ENCODE results near the gene MYO1D. TPM values are rescaled to one million over a fixed set of nuclear protein-coding genes. Genes with fewer than 3 reads are reported as not detected.
A peak's percentile ranks its signal among the peaks of the same experiment; 100 is the strongest.

Gene MYO1D
- polyA plus RNA-seq, 4 donors, result 62.9 to 80.1 (median 73.6) TPM

DNA sequence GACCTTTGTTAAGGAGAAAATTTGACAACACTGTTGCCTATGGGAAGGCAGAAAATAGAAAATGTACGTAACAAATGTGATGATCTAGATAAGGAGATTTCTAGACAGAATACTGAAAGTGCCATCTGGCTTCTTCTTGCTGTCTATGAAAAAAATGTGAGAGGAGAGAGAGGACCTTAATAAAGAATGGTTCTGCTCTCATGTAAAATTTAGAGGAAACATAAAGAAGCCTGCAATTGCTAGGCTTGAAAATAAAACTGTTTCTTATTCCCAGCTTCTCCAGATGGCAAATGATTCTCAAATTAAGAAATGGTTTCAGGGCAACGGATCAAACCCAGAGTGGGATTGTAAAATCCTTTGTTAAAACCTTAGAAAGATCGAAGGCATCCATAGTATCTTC lies 261.6 kb downstream of the MYO1D start:
- Histone ChIP-seq H3K4me3 (ENCODE audit: low read depth in 1 of 3, low read length in 3 of 3) (no peak overlapping the region), H3K27ac (ENCODE audit: low read depth in 1 of 3, low read length in 2 of 3) (no peak overlapping the region), H3K36me3 (ENCODE audit: control insufficient read depth in 3 of 3, insufficient read depth in 2 of 3, low read depth in 1 of 3, low read length in 3 of 3) (peaks cover 0 to 5% (median 0%) of the 10 kb centered on the region in 3 donors), H3K9me3 (ENCODE audit: control insufficient read depth in 2 of 2, insufficient read depth in 1 of 2, low read depth in 1 of 2, low read length in 1 of 2) (no peaks in the 10 kb centered on the region), H3K4me1 (ENCODE audit: control insufficient read depth in 3 of 3, insufficient read depth in 2 of 3, low read depth in 1 of 3, low read length in 2 of 3) (no peaks in the 10 kb centered on the region), H3K27me3 (ENCODE audit: control insufficient read depth in 3 of 3, insufficient read depth in 3 of 3, low read length in 3 of 3) (no peaks in the 10 kb centered on the region)
- 91 to 96% (median 96%) methylated on average over 3 of the region's 3 CpGs for WGBS, 3 donors
- DNase-seq, result no peak
- FAIRE-seq, result no peak

DNA sequence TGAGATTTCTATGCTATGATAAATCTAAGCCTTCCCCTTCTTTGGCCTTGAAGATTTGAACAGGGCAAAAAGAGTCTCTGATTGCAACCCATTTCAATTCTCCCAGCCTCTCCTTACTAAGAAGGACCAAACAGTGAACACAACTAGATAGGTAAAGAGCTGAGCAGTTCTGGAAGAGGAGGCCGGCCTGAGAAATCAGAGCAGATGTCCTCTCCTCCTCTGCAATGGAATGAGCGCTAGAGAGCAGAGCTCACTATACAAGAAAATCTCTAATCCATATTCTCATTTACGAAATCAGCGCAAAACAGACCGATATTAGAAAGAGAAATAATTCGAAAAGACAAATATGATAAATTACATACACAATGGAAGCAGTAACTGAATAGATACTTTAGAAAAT lies 266.0 kb downstream of the MYO1D start:
- DNase-seq, result no peak
- Histone ChIP-seq H3K27me3 (ENCODE audit: control insufficient read depth in 3 of 3, insufficient read depth in 3 of 3, low read length in 3 of 3) (no peaks in the 10 kb centered on the region), H3K4me3 (ENCODE audit: low read depth in 1 of 3, low read length in 3 of 3) (no peak overlapping the region), H3K27ac (ENCODE audit: low read depth in 1 of 3, low read length in 2 of 3) (no peak overlapping the region), H3K9me3 (ENCODE audit: control insufficient read depth in 2 of 2, insufficient read depth in 1 of 2, low read depth in 1 of 2, low read length in 1 of 2) (peaks cover 0 to 2% of the 10 kb centered on the region in 2 donors), H3K36me3 (ENCODE audit: control insufficient read depth in 3 of 3, insufficient read depth in 2 of 3, low read depth in 1 of 3, low read length in 3 of 3) (no peaks in the 10 kb centered on the region), H3K4me1 (ENCODE audit: control insufficient read depth in 3 of 3, insufficient read depth in 2 of 3, low read depth in 1 of 3, low read length in 2 of 3) (no peaks in the 10 kb centered on the region)
- WGBS, 3 donors, result 96 to 98% (median 97%) methylated on average over 6 of the region's 6 CpGs
- no peak for FAIRE-seq

DNA sequence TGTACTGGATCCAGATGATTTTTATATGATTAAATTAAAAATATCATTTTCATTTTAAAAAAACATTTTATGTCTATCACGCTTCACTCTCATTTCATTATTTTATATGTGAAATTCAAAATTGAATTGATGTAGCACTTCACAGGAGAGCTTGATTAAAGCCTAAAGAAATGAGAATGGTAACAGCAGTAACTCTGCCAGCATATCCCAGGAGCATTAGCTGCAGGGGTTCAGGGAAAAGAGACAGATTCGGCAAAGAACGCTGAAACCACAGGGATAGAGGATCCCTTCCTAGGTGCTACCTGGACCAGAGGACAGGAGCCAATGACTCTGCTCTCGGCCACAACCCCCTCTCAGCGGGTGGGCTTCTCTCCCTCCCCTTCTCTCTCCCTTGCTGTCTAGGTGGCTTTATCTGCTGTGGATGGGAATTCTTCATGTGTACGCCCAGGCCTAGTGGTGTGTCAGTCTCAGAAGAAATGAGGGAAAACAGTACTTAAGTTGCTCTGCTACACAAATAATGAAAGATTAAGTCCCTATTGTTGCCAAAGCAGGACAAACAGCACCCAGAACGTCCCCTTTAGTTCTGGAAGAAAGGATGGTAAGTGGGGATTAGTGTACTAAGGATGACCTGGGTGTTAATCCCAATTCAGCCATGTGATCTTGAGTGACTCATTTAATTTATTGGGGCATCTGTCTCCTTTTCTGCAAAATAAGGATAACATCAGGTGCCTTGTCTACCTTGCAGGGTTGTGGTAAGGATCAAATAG lies 266.9 kb downstream of the MYO1D start:
- DNase-seq (no peak), FAIRE-seq (no peak)
- Histone ChIP-seq H3K27ac (ENCODE audit: low read depth in 1 of 3, low read length in 2 of 3) (no peak overlapping the region), H3K4me1 (ENCODE audit: control insufficient read depth in 3 of 3, insufficient read depth in 2 of 3, low read depth in 1 of 3, low read length in 2 of 3) (no peaks in the 10 kb centered on the region), H3K9me3 (ENCODE audit: control insufficient read depth in 2 of 2, insufficient read depth in 1 of 2, low read depth in 1 of 2, low read length in 1 of 2) (peaks cover 0 to 2% of the 10 kb centered on the region in 2 donors), H3K4me3 (ENCODE audit: low read depth in 1 of 3, low read length in 3 of 3) (no peak overlapping the region), H3K36me3 (ENCODE audit: control insufficient read depth in 3 of 3, insufficient read depth in 2 of 3, low read depth in 1 of 3, low read length in 3 of 3) (no peaks in the 10 kb centered on the region), H3K27me3 (ENCODE audit: control insufficient read depth in 3 of 3, insufficient read depth in 3 of 3, low read length in 3 of 3) (no peaks in the 10 kb centered on the region)
- WGBS, 3 donors, result 90 to 93% (median 93%) methylated on average over 7 of the region's 7 CpGs

DNA sequence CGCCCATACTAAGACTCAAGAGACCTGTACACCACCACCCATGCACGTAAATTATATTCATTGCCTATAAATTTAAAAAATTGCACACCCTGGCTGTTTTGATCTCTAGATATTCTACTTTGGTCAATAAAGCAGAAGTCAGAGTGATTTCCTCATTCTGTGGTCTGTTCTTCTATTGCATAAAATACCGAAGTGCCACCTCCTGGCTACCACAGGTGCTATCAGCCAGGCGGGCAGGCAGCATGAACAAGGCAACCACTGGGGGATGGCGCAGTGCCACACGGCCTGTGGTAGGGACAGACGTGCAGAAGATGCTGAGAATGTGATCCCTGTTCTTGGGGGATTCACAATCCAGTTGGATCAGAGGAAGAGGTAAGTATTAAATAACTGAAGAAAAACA lies 267.8 kb downstream of the MYO1D start:
- FAIRE-seq, result no peak
- DNase-seq, result peak in 1 of 2 donors; percentile 52
- H3K4me1 ChIP-seq (ENCODE audit: control insufficient read depth in 3 of 3, insufficient read depth in 2 of 3, low read depth in 1 of 3, low read length in 2 of 3), result no peaks in the 10 kb centered on the region
- H3K27me3 ChIP-seq (ENCODE audit: control insufficient read depth in 3 of 3, insufficient read depth in 3 of 3, low read length in 3 of 3), result no peaks in the 10 kb centered on the region
- WGBS, 3 donors, result 65 to 82% (median 71%) methylated on average over 7 of the region's 7 CpGs
- H3K9me3 ChIP-seq (ENCODE audit: control insufficient read depth in 2 of 2, insufficient read depth in 1 of 2, low read depth in 1 of 2, low read length in 1 of 2), result peaks cover 0 to 2% of the 10 kb centered on the region in 2 donors
- H3K4me3 ChIP-seq (ENCODE audit: low read depth in 1 of 3, low read length in 3 of 3), result no peak overlapping the region
- H3K36me3 ChIP-seq (ENCODE audit: control insufficient read depth in 3 of 3, insufficient read depth in 2 of 3, low read depth in 1 of 3, low read length in 3 of 3), result peaks cover 0 to 5% (median 2%) of the 10 kb centered on the region in 3 donors
- no peak overlapping the region for H3K27ac ChIP-seq (ENCODE audit: low read depth in 1 of 3, low read length in 2 of 3)

DNA sequence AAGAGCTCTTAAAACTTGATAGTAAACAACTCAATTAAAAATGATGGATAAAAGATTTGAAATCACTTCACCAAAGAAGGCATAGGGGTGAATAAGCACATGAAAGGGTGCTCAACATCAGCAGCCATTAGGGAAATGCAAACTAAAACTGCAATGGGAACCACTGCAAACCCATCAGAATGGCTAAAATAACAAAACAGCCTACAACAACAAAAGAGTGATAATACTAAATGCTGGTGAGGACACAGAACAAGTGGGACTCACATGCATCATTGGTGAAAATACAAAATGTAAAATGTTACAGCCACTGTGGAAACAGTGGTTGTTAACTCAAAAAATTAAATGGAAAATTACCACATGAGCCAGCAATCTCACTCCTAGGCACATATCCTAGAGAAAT lies 268.7 kb downstream of the MYO1D start:
- no peaks in the 10 kb centered on the region for H3K4me1 ChIP-seq (ENCODE audit: control insufficient read depth in 3 of 3, insufficient read depth in 2 of 3, low read depth in 1 of 3, low read length in 2 of 3)
- H3K27me3 ChIP-seq (ENCODE audit: control insufficient read depth in 3 of 3, insufficient read depth in 3 of 3, low read length in 3 of 3), result no peaks in the 10 kb centered on the region
- FAIRE-seq (no peak), DNase-seq (no peak)
- peaks cover 0 to 2% of the 10 kb centered on the region in 2 donors for H3K9me3 ChIP-seq (ENCODE audit: control insufficient read depth in 2 of 2, insufficient read depth in 1 of 2, low read depth in 1 of 2, low read length in 1 of 2)
- no peak overlapping the region for H3K27ac ChIP-seq (ENCODE audit: low read depth in 1 of 3, low read length in 2 of 3)
- H3K4me3 ChIP-seq (ENCODE audit: low read depth in 1 of 3, low read length in 3 of 3), result no peak overlapping the region
- peaks cover 0 to 5% (median 2%) of the 10 kb centered on the region in 3 donors for H3K36me3 ChIP-seq (ENCODE audit: control insufficient read depth in 3 of 3, insufficient read depth in 2 of 3, low read depth in 1 of 3, low read length in 3 of 3)

DNA sequence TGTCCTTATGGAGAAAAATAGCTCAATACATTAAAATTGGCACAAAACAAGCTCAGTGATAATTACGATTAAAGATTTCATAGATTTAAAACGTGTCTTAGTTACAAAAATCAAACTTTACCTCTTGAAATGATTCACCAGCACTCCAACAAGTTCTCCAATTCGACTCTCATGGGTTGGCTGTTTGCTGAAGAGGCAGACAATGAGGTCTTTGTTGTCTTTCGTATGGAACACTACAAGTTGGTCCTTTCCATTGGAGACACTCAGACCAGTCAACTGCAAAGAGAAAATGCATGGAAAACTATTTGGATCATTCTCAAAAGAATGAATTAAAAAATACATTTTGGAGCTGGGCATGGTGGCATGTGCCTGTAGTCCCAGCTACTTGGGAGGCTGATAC lies 272.0 kb downstream of the MYO1D start:
- Histone ChIP-seq H3K27me3 (ENCODE audit: control insufficient read depth in 3 of 3, insufficient read depth in 3 of 3, low read length in 3 of 3) (no peaks in the 10 kb centered on the region), H3K27ac (ENCODE audit: low read depth in 1 of 3, low read length in 2 of 3) (no peak overlapping the region), H3K4me1 (ENCODE audit: control insufficient read depth in 3 of 3, insufficient read depth in 2 of 3, low read depth in 1 of 3, low read length in 2 of 3) (no peaks in the 10 kb centered on the region), H3K4me3 (ENCODE audit: low read depth in 1 of 3, low read length in 3 of 3) (no peak overlapping the region), H3K9me3 (ENCODE audit: control insufficient read depth in 2 of 2, insufficient read depth in 1 of 2, low read depth in 1 of 2, low read length in 1 of 2) (peaks cover 0 to 6% of the 10 kb centered on the region in 2 donors), H3K36me3 (ENCODE audit: control insufficient read depth in 3 of 3, insufficient read depth in 2 of 3, low read depth in 1 of 3, low read length in 3 of 3) (peaks cover 0 to 12% (median 8%) of the 10 kb centered on the region in 3 donors)
- DNase-seq (no peak), FAIRE-seq (no peak)
- 78 to 87% (median 83%) methylated on average over 4 of the region's 4 CpGs for WGBS, 3 donors

DNA sequence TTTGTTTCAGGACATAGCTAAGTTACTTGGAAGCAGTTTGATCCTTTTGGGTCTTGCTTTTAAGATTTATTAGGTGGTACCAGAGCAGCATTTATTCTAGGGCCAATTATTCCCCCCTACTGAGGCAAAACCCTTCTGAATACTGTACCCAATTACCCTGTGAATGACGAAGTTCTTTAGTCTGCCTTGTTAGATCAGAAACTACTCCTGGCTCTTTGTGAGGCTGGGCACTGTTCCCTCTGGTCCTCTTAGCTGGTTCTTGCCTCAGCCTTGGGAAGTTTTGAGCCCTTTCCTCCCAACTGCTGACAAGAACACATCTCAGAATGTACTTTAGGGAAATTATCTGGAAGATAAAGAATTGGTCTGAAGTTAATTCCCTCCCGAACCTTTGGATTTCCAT lies 274.5 kb downstream of the MYO1D start:
- WGBS, 3 donors, result 94 to 98% (median 95%) methylated on average over 2 of the region's 2 CpGs
- H3K4me1 ChIP-seq (ENCODE audit: control insufficient read depth in 3 of 3, insufficient read depth in 2 of 3, low read depth in 1 of 3, low read length in 2 of 3), result no peaks in the 10 kb centered on the region
- H3K4me3 ChIP-seq (ENCODE audit: low read depth in 1 of 3, low read length in 3 of 3), result no peak overlapping the region
- H3K36me3 ChIP-seq (ENCODE audit: control insufficient read depth in 3 of 3, insufficient read depth in 2 of 3, low read depth in 1 of 3, low read length in 3 of 3), result peaks cover 0 to 15% (median 8%) of the 10 kb centered on the region in 3 donors
- FAIRE-seq (no peak), DNase-seq (no peak)
- H3K9me3 ChIP-seq (ENCODE audit: control insufficient read depth in 2 of 2, insufficient read depth in 1 of 2, low read depth in 1 of 2, low read length in 1 of 2), result peaks cover 0 to 6% of the 10 kb centered on the region in 2 donors
- no peak overlapping the region for H3K27ac ChIP-seq (ENCODE audit: low read depth in 1 of 3, low read length in 2 of 3)
- H3K27me3 ChIP-seq (ENCODE audit: control insufficient read depth in 3 of 3, insufficient read depth in 3 of 3, low read length in 3 of 3), result no peaks in the 10 kb centered on the region

DNA sequence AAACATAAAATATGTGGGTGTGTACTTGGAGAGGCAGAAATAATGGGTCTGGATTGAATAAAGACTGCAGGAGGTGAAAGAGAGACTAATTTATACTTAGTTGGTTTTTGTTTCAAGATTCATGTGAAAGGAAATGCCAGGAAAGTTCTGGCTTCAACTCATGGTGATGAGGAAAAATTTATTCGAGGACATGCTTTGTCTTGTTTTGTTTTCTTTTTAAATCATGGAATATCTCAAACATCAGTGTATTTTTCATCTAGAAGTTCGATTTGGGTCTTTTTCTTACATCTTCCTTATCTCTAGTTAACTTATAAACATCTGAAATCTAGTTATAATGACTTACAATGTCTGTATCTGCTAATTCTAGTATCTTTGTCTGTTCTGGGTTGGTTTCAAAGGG lies 275.1 kb downstream of the MYO1D start:
- Histone ChIP-seq H3K9me3 (ENCODE audit: control insufficient read depth in 2 of 2, insufficient read depth in 1 of 2, low read depth in 1 of 2, low read length in 1 of 2) (peaks cover 0 to 6% of the 10 kb centered on the region in 2 donors), H3K4me1 (ENCODE audit: control insufficient read depth in 3 of 3, insufficient read depth in 2 of 3, low read depth in 1 of 3, low read length in 2 of 3) (no peaks in the 10 kb centered on the region), H3K27ac (ENCODE audit: low read depth in 1 of 3, low read length in 2 of 3) (no peak overlapping the region), H3K36me3 (ENCODE audit: control insufficient read depth in 3 of 3, insufficient read depth in 2 of 3, low read depth in 1 of 3, low read length in 3 of 3) (peaks cover 0 to 15% (median 8%) of the 10 kb centered on the region in 3 donors), H3K27me3 (ENCODE audit: control insufficient read depth in 3 of 3, insufficient read depth in 3 of 3, low read length in 3 of 3) (no peaks in the 10 kb centered on the region), H3K4me3 (ENCODE audit: low read depth in 1 of 3, low read length in 3 of 3) (no peak overlapping the region)
- no peak for FAIRE-seq
- WGBS, 3 donors, result 78 to 85% (median 81%) methylated on average over 2 of the region's 2 CpGs
- no peak for DNase-seq

DNA sequence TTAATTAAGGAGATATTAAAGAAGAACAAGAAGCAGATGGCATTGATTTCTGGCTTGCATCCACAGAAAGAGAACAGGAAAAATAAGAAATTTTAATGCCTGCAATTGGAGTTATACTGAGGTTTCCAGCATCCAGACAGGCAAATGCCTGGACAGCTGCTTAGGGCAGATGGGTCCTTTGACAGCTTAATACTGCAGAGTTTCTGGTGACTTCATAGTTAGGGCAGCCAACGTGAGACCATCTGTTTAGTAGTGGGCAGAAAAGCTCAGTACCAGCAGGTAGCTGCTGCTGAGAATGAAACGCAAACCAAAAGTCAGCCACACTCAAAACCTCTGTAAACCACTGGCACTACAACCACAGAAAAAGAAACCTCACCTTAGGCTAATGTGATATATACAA lies 280.3 kb downstream of the MYO1D start:
- peaks cover 0 to 6% of the 10 kb centered on the region in 2 donors for H3K9me3 ChIP-seq (ENCODE audit: control insufficient read depth in 2 of 2, insufficient read depth in 1 of 2, low read depth in 1 of 2, low read length in 1 of 2)
- FAIRE-seq (no peak), DNase-seq (no peak)
- H3K36me3 ChIP-seq (ENCODE audit: control insufficient read depth in 3 of 3, insufficient read depth in 2 of 3, low read depth in 1 of 3, low read length in 3 of 3), result peaks cover 0 to 7% (median 6%) of the 10 kb centered on the region in 3 donors
- H3K27me3 ChIP-seq (ENCODE audit: control insufficient read depth in 3 of 3, insufficient read depth in 3 of 3, low read length in 3 of 3), result no peaks in the 10 kb centered on the region
- no peaks in the 10 kb centered on the region for H3K4me1 ChIP-seq (ENCODE audit: control insufficient read depth in 3 of 3, insufficient read depth in 2 of 3, low read depth in 1 of 3, low read length in 2 of 3)
- WGBS, 3 donors, result 67 to 79% (median 71%) methylated on average over 2 of the region's 2 CpGs
- H3K4me3 ChIP-seq (ENCODE audit: low read depth in 1 of 3, low read length in 3 of 3), result no peak overlapping the region
- H3K27ac ChIP-seq (ENCODE audit: low read depth in 1 of 3, low read length in 2 of 3), result no peak overlapping the region

Data from small intestine (tissue), 7 donors.